T-helper 9 cell (primary cell): ENCODE measurements around the gene BMPER.

Experiments
- DNase-seq: peaks from one replicate; pipeline ENCODE4 v3.0.0-alpha.2; 2020

BMPER gene

DNA sequence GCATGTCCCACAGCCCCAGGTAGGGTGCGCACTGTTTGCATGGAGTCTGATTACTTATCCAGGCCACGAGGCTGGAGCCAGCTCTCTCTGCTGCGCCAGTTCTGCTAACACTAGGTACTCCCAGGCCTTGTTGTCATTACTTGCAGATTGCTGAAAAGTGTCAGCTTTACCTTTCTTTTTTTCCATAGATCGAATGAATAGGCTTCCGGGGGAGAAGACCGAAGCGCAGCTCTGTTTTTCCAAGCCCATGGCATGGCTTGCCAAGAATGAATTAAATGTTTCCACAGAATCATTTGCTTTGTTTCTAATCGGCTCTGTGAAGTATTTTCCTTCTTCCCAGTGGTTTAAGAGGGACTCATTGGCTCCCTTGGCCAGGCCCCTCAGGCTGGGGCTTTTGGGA, 285.8 kb downstream of the BMPER start:
- no peak for DNase-seq

DNA sequence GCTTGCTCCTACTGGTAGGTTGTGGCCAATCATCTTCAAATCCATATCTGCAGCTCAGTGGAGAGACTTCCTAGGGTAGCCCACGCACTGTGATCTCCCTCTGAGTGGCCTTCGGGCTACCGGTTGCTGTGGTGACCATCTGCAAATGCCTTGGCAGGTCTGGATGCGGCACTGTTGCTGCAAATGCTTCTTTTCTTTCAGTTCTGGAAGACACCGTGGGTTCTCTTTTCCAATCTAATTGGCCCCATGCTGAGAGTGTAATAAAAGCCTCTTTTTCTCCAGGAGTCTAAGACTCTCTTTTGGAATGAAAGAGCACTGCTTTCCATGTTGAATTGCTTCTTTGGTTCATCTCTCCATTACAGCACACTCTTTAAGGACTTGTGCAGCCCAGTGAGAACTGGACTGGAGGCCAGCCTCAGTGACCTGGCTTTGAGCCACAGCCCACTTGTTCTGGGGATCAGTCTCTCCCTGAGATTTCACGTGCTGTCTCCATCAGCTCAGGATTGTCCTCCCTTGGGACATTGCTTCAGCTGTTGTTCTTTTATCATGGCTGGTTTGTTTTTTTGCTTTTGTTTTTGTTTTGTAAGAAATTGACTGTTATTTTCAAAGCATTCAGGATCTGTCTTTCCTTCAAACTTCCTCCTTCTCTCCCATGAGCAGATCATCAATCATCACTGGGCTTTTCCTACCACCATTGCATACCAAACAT, 286.6 kb downstream of the BMPER start:
- DNase-seq = no peak

DNA sequence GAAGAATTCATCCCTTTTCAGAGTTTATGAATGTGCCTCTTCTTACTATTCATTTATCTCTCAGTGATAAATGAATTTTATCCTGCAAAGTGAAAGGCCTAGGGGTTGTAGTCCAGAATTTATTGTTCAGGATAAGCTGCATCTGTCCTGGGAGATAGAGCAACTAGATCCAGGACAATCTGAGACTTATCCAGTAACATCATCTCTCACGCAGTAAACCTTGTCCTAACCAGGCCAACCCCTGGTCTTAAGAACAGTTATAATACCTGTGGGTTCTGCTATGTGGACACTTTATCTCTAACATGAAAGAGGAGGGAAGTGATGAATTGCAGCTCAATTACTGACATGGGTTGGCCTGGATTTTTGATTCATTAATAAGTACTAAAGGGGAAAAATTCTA, 287.6 kb downstream of the BMPER start:
- no peak for DNase-seq

DNA sequence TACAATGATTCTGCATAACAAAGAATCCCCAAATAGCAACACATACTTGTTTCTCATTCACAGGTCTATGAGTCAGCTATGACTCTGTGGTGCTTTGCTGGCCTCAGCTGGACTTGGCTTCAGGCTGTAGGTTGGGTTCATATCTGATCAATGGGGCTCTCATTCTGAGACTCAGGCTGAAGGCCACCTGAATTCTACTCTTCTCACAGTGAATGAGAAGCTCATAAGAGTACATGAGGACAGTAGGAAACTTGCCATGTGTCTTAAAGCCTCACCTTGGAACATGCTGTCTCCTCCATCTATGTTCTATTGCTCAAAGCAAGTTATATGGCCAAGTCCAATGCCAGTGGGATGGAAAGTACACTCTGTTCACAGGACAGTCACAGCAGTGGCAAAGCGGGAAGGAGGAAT, 292.9 kb downstream of the BMPER start:
- DNase-seq = no peak
